Measurements from ENCODE around the gene AGRP. TPM values are rescaled to one million over a fixed set of nuclear protein-coding genes. Genes with fewer than 3 reads are reported as not detected.

AGRP gene
- total RNA-seq, 2 experiments from 2014 or later = not detected

DNA sequence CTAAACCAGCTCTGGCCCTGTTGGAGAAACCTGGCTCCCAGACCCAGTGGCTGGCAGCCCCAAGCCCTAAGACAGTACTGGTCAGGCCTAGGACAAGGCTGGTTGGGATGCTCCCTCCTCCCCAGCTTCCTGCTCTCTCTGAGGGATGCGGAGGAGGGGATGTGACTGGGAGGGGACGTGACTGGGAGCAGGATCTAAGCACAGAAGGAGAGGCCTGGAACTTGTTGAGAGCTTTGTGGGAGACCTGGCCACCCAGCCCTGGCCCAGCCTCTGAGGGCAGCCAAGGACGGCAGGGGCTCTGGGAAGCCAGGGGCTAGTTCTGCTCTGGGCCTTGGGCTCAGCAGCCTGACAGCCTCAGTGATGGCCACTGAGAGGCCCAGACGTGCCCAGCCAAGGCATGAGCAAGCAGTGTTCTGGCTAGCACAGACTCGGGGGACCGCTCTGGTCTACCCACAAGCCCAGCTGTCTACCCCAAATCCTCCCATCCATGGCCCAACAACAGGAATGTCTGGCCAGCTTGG, 25.2 kb downstream of the AGRP start:
- H3K9me3 ChIP-seq (ENCODE audit: control insufficient read depth in 1 of 2, insufficient read depth in 1 of 2, low read length in 2 of 2) = no peaks in the 10 kb centered on the region
- H3K4me1 Mint-ChIP-seq (ENCODE audit: low read depth) = peaks cover 25% of the 10 kb centered on the region
- peaks cover 27% of the 10 kb centered on the region for H3K36me3 Mint-ChIP-seq (ENCODE audit: low read depth)
- no peaks in the 10 kb centered on the region for H3K27me3 Mint-ChIP-seq
- ChIA-PET POLR2A (no interaction called here), CTCF (no interaction called here)
- peaks cover 48% of the 10 kb centered on the region for H3K36me3 ChIP-seq (ENCODE audit: insufficient read depth, low read length)
- intact Hi-C loops (cut with DNase I, micrococcal nuclease) = loop anchor here in 1 of 2 experiments (10.0 kb wide), 1 partner anchor 313 kb away; no protein-coding TSS in a partner anchor
- no peak overlapping the region for H3K27ac ChIP-seq (ENCODE audit: low read depth in 1 of 2, low read length in 2 of 2)
- peaks cover 14% of the 10 kb centered on the region for H3K4me1 ChIP-seq (ENCODE audit: insufficient read depth, low read length)
- ATAC-seq (ENCODE audit: poor library complexity) (no peak), DNase-seq (no peak)
- H3K4me3 ChIP-seq (ENCODE audit: low read length) = no peak overlapping the region
- no peaks in the 10 kb centered on the region for H3K9me3 Mint-ChIP-seq
- H3K4me3 Mint-ChIP-seq = no peak overlapping the region
- no peak overlapping the region for H3K27ac Mint-ChIP-seq
- TF ChIP-seq, protein P1, sequence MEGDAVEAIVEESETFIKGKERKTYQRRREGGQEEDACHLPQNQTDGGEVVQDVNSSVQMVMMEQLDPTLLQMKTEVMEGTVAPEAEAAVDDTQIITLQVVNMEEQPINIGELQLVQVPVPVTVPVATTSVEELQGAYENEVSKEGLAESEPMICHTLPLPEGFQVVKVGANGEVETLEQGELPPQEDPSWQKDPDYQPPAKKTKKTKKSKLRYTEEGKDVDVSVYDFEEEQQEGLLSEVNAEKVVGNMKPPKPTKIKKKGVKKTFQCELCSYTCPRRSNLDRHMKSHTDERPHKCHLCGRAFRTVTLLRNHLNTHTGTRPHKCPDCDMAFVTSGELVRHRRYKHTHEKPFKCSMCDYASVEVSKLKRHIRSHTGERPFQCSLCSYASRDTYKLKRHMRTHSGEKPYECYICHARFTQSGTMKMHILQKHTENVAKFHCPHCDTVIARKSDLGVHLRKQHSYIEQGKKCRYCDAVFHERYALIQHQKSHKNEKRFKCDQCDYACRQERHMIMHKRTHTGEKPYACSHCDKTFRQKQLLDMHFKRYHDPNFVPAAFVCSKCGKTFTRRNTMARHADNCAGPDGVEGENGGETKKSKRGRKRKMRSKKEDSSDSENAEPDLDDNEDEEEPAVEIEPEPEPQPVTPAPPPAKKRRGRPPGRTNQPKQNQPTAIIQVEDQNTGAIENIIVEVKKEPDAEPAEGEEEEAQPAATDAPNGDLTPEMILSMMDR (IDR thresholded peaks at IDR 0.05) = no peak
- no peaks in the 10 kb centered on the region for H3K27me3 ChIP-seq (ENCODE audit: control insufficient read depth in 1 of 2, insufficient read depth in 2 of 2, low read length in 2 of 2)

DNA sequence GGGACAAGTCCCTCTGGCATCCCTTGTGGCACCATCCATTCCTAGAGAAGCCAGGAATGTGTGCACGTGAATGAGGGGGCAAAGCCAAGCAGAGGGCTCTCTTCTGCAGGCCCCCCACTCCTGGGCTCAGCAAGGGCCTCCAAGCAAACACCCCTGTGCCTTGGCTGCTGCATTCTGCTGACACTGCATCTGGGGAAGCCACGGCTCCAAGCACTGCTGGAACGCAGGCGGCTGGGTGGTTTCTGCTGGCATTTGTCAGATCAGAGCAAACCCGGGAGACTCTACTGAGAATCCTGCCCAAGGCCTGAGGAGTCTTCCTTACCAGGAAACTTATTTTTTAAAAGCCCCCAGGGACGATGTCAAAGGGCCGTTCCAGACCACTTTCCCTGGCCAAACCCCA, 25.7 kb downstream of the AGRP start:
- no peak overlapping the region for H3K27ac ChIP-seq (ENCODE audit: low read depth in 1 of 2, low read length in 2 of 2)
- Mint-ChIP-seq H3K27ac (no peak overlapping the region), H3K9me3 (no peaks in the 10 kb centered on the region), H3K4me1 (ENCODE audit: low read depth) (peaks cover 22% of the 10 kb centered on the region), H3K27me3 (no peaks in the 10 kb centered on the region), H3K4me3 (no peak overlapping the region), H3K36me3 (ENCODE audit: low read depth) (peaks cover 33% of the 10 kb centered on the region)
- H3K27me3 ChIP-seq (ENCODE audit: control insufficient read depth in 1 of 2, insufficient read depth in 2 of 2, low read length in 2 of 2) = no peaks in the 10 kb centered on the region
- TF ChIP-seq, protein P1 (IDR thresholded peaks at IDR 0.05) = no peak
- H3K36me3 ChIP-seq (ENCODE audit: insufficient read depth, low read length) = peaks cover 51% of the 10 kb centered on the region
- ChIA-PET POLR2A (no interaction called here), CTCF (no interaction called here)
- H3K4me3 ChIP-seq (ENCODE audit: low read length) = no peak overlapping the region
- no peaks in the 10 kb centered on the region for H3K9me3 ChIP-seq (ENCODE audit: control insufficient read depth in 1 of 2, insufficient read depth in 1 of 2, low read length in 2 of 2)
- DNase-seq = no peak
- ATAC-seq (ENCODE audit: poor library complexity) = no peak
- H3K4me1 ChIP-seq (ENCODE audit: insufficient read depth, low read length) = peaks cover 14% of the 10 kb centered on the region
- intact Hi-C loops (cut with DNase I, micrococcal nuclease) = loop anchor here in 1 of 2 experiments (10.0 kb wide), 1 partner anchor 313 kb away; no protein-coding TSS in a partner anchor

DNA sequence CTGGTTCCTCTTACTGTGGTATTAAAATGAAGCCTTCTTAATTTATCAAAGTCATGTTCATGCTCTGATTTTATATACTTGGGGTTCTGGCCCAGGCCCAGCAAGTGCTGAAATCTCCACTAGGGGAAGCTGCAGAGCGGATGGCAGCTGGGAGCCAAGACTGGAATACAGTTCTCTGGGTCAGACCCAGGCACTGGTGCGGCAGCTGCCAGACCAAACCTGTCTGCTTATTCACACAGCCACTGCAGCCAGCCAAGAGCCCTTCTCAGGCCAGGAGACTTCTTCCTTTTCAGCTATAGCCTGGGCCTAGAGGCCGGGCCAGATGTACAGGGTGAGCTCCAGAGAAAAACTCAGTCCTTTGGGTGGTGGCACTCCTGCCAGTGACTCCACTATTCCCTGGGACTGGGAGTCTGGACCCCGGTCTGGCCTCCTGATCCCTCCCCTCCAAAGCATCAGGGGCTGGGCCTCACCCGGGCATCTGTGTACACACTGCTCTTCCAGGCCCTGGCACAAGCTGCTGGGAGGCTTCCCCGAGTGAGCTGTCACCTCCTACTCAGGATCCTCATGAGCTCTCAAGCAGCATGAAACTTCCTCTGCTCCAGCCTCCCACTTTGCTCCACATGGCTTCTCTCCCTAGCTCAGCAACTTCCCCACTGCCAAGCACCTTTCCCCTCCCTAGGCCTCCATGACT, 26.8 kb downstream of the AGRP start:
- no peak overlapping the region for H3K4me3 Mint-ChIP-seq
- peaks cover 38% of the 10 kb centered on the region for H3K36me3 Mint-ChIP-seq (ENCODE audit: low read depth)
- H3K27ac Mint-ChIP-seq = no peak overlapping the region
- POLR2A ChIA-PET = no interaction called here
- Histone ChIP-seq H3K9me3 (ENCODE audit: control insufficient read depth in 1 of 2, insufficient read depth in 1 of 2, low read length in 2 of 2) (no peaks in the 10 kb centered on the region), H3K36me3 (ENCODE audit: insufficient read depth, low read length) (peaks cover 53% of the 10 kb centered on the region), H3K4me3 (ENCODE audit: low read length) (no peak overlapping the region), H3K27ac (ENCODE audit: low read depth in 1 of 2, low read length in 2 of 2) (no peak overlapping the region), H3K4me1 (ENCODE audit: insufficient read depth, low read length) (peaks cover 14% of the 10 kb centered on the region), H3K27me3 (ENCODE audit: control insufficient read depth in 1 of 2, insufficient read depth in 2 of 2, low read length in 2 of 2) (no peaks in the 10 kb centered on the region)
- peaks cover 22% of the 10 kb centered on the region for H3K4me1 Mint-ChIP-seq (ENCODE audit: low read depth)
- intact Hi-C loops (cut with DNase I, micrococcal nuclease) = loop anchor here in 1 of 2 experiments (10.0 kb wide), 1 partner anchor 312 kb away; no protein-coding TSS in a partner anchor
- CTCF ChIA-PET = no interaction called here
- no peaks in the 10 kb centered on the region for H3K9me3 Mint-ChIP-seq
- DNase-seq = no peak
- TF ChIP-seq, protein P1 (IDR thresholded peaks at IDR 0.05) = no peak
- no peaks in the 10 kb centered on the region for H3K27me3 Mint-ChIP-seq
- ATAC-seq (ENCODE audit: poor library complexity) = peak; percentile 32

Measured in CD4-positive, alpha-beta T cell (primary cell).